SK-N-SH treated with all-trans-retinoic acid at 6 μM for 48 hours (cell line): ENCODE data around the gene RAB30.

Source experiments
- SNAI2 ChIP-seq: fragments of 250-450 bp; sonication (Bioruptor Pico); IDR thresholded peaks from 2 replicates; pipeline ENCODE4 v1.5.0; 2020; ENCODE audit warnings: mild to moderate bottlenecking, moderate library complexity
- TF ChIP-seq, protein P1 (sequence below): fragments of 250-450 bp; sonication (Bioruptor Pico); IDR thresholded peaks from 2 replicates; pipeline ENCODE4 v1.5.1; 2021; ENCODE audit warnings: mild to moderate bottlenecking, moderate library complexity

DNA sequence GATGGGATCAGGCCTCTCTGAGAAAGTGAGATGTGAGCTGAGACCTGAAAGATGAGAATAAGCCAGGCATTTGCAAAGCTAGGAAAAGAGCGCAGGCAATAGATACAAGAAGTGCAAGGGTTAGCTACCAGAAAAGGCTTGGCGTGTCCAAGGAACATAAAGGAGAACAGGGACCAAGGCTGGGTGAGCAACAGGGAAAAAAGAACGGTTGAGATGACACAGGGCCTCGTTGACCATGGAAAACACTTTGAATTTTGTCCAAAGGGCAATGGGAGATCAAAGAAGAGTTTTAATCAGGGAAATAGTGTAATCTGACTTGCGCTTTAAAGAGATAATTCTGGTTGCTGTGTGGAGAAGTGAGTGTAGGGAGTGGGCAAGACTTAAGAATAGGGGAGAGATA is 35.0 kb downstream of the RAB30 start:
- TF ChIP-seq, protein P1, sequence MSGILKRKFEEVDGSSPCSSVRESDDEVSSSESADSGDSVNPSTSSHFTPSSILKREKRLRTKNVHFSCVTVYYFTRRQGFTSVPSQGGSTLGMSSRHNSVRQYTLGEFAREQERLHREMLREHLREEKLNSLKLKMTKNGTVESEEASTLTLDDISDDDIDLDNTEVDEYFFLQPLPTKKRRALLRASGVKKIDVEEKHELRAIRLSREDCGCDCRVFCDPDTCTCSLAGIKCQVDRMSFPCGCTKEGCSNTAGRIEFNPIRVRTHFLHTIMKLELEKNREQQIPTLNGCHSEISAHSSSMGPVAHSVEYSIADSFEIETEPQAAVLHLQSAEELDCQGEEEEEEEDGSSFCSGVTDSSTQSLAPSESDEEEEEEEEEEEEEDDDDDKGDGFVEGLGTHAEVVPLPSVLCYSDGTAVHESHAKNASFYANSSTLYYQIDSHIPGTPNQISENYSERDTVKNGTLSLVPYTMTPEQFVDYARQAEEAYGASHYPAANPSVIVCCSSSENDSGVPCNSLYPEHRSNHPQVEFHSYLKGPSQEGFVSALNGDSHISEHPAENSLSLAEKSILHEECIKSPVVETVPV (CRISPR knock-in tag) = no peak
- no peak for TF ChIP-seq SNAI2 (CRISPR knock-in tag)
